Limb (tissue), 2 donors: Measurements from ENCODE around the gene GLT1D1.
A peak's percentile ranks its signal among the peaks of the same experiment; 100 is the strongest.
"Not testable (repeated sequence)": the region's sequence is repeated elsewhere in the genome, so short reads cannot be mapped to it uniquely, and the experiment has no call there.

Experiments used
- DNase-seq, 2 donors: peaks; one replicate each; pipeline ENCODE4 v3.0.0-alpha.2; 2016; ENCODE audit errors: extremely low spot score in 2 of 2

The GLT1D1 gene

GRCh38 chr12:128852885-128853599 lies at the start of gene GLT1D1:
GLT1D1 (plus strand) TSS chr12:128853478; CDS start chr12:128853582, 104 bp downstream.
- DNase-seq: peak in 1 of 2 donors; percentile 39

- no peak for DNase-seq
Measured at GRCh38 chr12:128803788-128804187, 49.5 kb upstream of the GLT1D1 start.

- no peak for DNase-seq
Measured at GRCh38 chr12:128804762-128805161, 48.5 kb upstream of the GLT1D1 start.

GRCh38 chr12:128805406-128805805 lies 47.9 kb upstream of the GLT1D1 start:
- not testable (repeated sequence) for DNase-seq

- DNase-seq: no peak
Measured at GRCh38 chr12:128806573-128806972, 46.7 kb upstream of the GLT1D1 start.

GRCh38 chr12:128807161-128807724 lies 46.0 kb upstream of the GLT1D1 start:
- DNase-seq: no peak

GRCh38 chr12:128808651-128809050 lies 44.6 kb upstream of the GLT1D1 start:
- no peak for DNase-seq

GRCh38 chr12:128810182-128811127 lies 42.8 kb upstream of the GLT1D1 start:
- DNase-seq: no peak

GRCh38 chr12:128811806-128812205 lies 41.5 kb upstream of the GLT1D1 start:
- no peak for DNase-seq

GRCh38 chr12:128813392-128813791 lies 39.9 kb upstream of the GLT1D1 start:
- DNase-seq: no peak

GRCh38 chr12:128813883-128814282 lies 39.4 kb upstream of the GLT1D1 start:
- no peak for DNase-seq

GRCh38 chr12:128814411-128815261 lies 38.6 kb upstream of the GLT1D1 start:
- DNase-seq: no peak

GRCh38 chr12:128815779-128816642 lies 37.3 kb upstream of the GLT1D1 start:
- DNase-seq: no peak

GRCh38 chr12:128816643-128816920 lies 36.7 kb upstream of the GLT1D1 start:
- no peak for DNase-seq

GRCh38 chr12:128817111-128818015 lies 35.9 kb upstream of the GLT1D1 start:
- no peak for DNase-seq

GRCh38 chr12:128818065-128819022 lies 34.9 kb upstream of the GLT1D1 start:
- no peak for DNase-seq

GRCh38 chr12:128819293-128820144 lies 33.8 kb upstream of the GLT1D1 start:
- DNase-seq: peak in 1 of 2 donors; percentile 21
